ENCODE results near the gene ROCK2. TPM values are rescaled to one million over a fixed set of nuclear protein-coding genes. Genes with fewer than 3 reads are reported as not detected.

Gene ROCK2
- total RNA-seq, 3 donors from 2014 or later (not counting 1 experiment from before 2014, with no cell fraction given) = 19.9 to 28.2 (median 21.9) TPM

DNA sequence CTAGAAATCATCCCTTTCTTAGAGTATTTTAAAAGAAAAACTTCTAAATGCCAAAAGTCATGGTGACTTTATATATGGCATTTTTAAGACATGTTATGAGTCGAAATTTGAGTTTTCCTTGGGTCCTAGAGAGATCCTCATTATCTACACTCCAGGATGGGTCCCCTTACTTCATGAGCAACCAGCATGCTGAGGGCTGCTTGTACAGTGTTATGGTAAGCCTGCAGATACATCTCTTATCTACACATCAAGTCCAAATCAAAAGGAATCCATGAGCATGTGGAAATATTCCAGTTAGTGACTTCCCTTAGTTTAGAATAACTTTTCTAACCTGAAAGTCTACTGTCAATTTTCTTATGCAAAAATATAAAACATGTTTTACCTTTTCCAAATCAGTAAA lies 130.5 kb downstream of the ROCK2 start:
- H3K36me3 ChIP-seq (ENCODE audit: control insufficient read depth, insufficient read depth, low read length) = peaks cover 41% of the 10 kb centered on the region

DNA sequence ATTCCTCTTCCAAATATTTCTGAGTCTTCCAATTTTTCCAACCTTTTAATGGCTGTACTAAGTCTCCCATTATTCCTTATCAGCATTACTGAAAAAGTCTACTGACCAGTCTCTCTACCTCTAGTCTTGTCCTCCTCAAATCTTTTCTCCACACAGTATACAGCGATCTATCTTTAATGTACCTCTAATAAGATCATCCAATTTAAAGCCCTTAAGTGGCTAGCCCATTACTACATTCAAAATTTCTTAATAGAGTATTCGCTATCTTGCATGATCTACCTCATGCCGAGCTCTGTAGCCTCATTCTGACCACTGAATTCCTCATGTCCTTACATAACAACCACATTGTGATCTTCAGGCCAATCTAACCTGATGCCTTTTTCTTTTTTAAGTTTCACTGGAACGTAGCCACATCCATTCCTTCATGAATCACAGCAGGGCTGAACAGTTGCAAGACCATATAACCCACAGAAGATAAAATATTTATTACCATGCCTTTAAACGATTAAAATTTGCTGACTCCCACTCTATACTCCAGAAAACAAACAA lies 131.3 kb downstream of the ROCK2 start:
- Mint-ChIP-seq H3K4me3 (no peak overlapping the region), H3K9me3 (no peaks in the 10 kb centered on the region), H3K4me1 (no peaks in the 10 kb centered on the region), H3K27ac (no peak overlapping the region), H3K36me3 (no peaks in the 10 kb centered on the region), H3K27me3 (ENCODE audit: low read depth in 2 of 2) (no peaks in the 10 kb centered on the region)
- TF ChIP-seq CTCF (IDR thresholded peaks at IDR 0.05) = no peak
- Histone ChIP-seq H3K27me3 (ENCODE audit: control insufficient read depth, insufficient read depth, low read length) (no peaks in the 10 kb centered on the region), H3K27ac (ENCODE audit: low read length) (no peak overlapping the region), H3K4me1 (ENCODE audit: control insufficient read depth, insufficient read depth, low read length) (no peaks in the 10 kb centered on the region), H3K36me3 (ENCODE audit: control insufficient read depth, insufficient read depth, low read length) (peaks cover 35% of the 10 kb centered on the region), H3K9me3 (ENCODE audit: control insufficient read depth, insufficient read depth, low read length) (no peaks in the 10 kb centered on the region), H3K4me3 (ENCODE audit: low read length) (no peak overlapping the region)
- intact Hi-C loops (cut with micrococcal nuclease) = no loop called here
- 94% methylated on average over 5 of the region's 5 CpGs for WGBS (ENCODE audit: insufficient coverage)
- DNase-seq (no peak), ATAC-seq (no peak)

More for the DNA sequence above, 130.5 kb downstream of the ROCK2 start:
- DNase-seq (no peak), ATAC-seq (no peak)
- H3K36me3 Mint-ChIP-seq = no peaks in the 10 kb centered on the region
- H3K27me3 Mint-ChIP-seq (ENCODE audit: low read depth in 2 of 2) = no peaks in the 10 kb centered on the region
- 89% methylated on average over 1 of the region's 1 CpG for WGBS (ENCODE audit: insufficient coverage)
- H3K4me3 Mint-ChIP-seq = no peak overlapping the region
- no peak overlapping the region for H3K27ac Mint-ChIP-seq
- no peak for TF ChIP-seq CTCF (IDR thresholded peaks at IDR 0.05)
- intact Hi-C loops (cut with micrococcal nuclease) = no loop called here
- H3K27me3 ChIP-seq (ENCODE audit: control insufficient read depth, insufficient read depth, low read length) = no peaks in the 10 kb centered on the region
- no peaks in the 10 kb centered on the region for H3K9me3 Mint-ChIP-seq
- H3K4me1 ChIP-seq (ENCODE audit: control insufficient read depth, insufficient read depth, low read length) = no peaks in the 10 kb centered on the region
- no peak overlapping the region for H3K27ac ChIP-seq (ENCODE audit: low read length)
- H3K9me3 ChIP-seq (ENCODE audit: control insufficient read depth, insufficient read depth, low read length) = no peaks in the 10 kb centered on the region
- no peak overlapping the region for H3K4me3 ChIP-seq (ENCODE audit: low read length)
- H3K4me1 Mint-ChIP-seq = no peaks in the 10 kb centered on the region

DNA sequence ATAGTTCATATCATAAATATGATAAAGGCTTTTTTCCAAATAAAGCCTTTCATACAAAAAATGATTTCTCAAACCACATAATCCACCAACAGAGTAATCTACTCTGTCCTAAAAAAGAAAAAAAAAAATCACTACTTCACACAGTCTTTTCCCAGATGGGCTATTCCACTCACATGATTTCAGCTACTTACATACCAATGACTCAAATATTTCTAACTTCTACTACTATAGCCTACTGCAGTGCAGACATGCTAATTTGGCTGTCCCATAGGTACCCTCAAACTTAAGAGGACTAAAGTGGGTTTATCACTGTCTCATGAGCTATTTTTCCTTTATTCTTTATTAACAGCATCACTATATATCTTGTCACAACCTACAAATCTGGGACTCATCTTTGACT lies 131.8 kb downstream of the ROCK2 start:
- TF ChIP-seq CTCF (IDR thresholded peaks at IDR 0.05) = no peak
- Histone ChIP-seq H3K27me3 (ENCODE audit: control insufficient read depth, insufficient read depth, low read length) (no peaks in the 10 kb centered on the region), H3K9me3 (ENCODE audit: control insufficient read depth, insufficient read depth, low read length) (no peaks in the 10 kb centered on the region), H3K4me1 (ENCODE audit: control insufficient read depth, insufficient read depth, low read length) (no peaks in the 10 kb centered on the region), H3K27ac (ENCODE audit: low read length) (no peak overlapping the region), H3K4me3 (ENCODE audit: low read length) (no peak overlapping the region), H3K36me3 (ENCODE audit: control insufficient read depth, insufficient read depth, low read length) (peaks cover 36% of the 10 kb centered on the region)
- DNase-seq (no peak), ATAC-seq (no peak)
- H3K27ac Mint-ChIP-seq = no peak overlapping the region
- no peaks in the 10 kb centered on the region for H3K4me1 Mint-ChIP-seq
- no peaks in the 10 kb centered on the region for H3K9me3 Mint-ChIP-seq
- no peaks in the 10 kb centered on the region for H3K36me3 Mint-ChIP-seq
- intact Hi-C loops (cut with micrococcal nuclease) = no loop called here
- no peak overlapping the region for H3K4me3 Mint-ChIP-seq
- no peaks in the 10 kb centered on the region for H3K27me3 Mint-ChIP-seq (ENCODE audit: low read depth in 2 of 2)

DNA sequence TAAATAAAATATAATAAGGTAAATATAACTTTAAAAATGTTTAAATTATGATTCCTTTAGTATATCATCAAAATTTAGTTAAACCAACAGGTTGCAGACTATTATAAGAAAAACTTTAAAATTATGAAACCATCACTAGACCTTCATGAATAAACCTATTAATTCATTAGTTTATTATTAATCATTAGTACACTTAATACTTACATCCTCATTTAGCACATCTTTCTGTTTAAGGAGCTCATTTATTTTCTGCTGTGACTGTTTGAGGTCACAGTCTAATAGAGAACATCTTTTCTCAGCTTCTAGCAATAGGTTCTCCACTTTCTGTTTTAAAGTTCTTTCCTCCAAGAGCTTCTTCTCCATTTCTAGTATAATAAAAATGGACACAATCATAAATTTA lies 136.4 kb downstream of the ROCK2 start:
- Histone ChIP-seq H3K27me3 (ENCODE audit: control insufficient read depth, insufficient read depth, low read length) (no peaks in the 10 kb centered on the region), H3K4me3 (ENCODE audit: low read length) (no peak overlapping the region), H3K27ac (ENCODE audit: low read length) (no peak overlapping the region), H3K4me1 (ENCODE audit: control insufficient read depth, insufficient read depth, low read length) (no peaks in the 10 kb centered on the region), H3K36me3 (ENCODE audit: control insufficient read depth, insufficient read depth, low read length) (peaks cover 22% of the 10 kb centered on the region), H3K9me3 (ENCODE audit: control insufficient read depth, insufficient read depth, low read length) (no peaks in the 10 kb centered on the region)
- no peak for TF ChIP-seq CTCF (IDR thresholded peaks at IDR 0.05)
- Mint-ChIP-seq H3K4me3 (no peak overlapping the region), H3K27me3 (ENCODE audit: low read depth in 2 of 2) (no peaks in the 10 kb centered on the region), H3K4me1 (peaks cover 11 to 13% of the 10 kb centered on the region in 2 donors), H3K27ac (no peak overlapping the region), H3K36me3 (no peaks in the 10 kb centered on the region), H3K9me3 (no peaks in the 10 kb centered on the region)
- intact Hi-C loops (cut with micrococcal nuclease) = no loop called here
- ATAC-seq (no peak), DNase-seq (no peak)
